ENCODE measurements around the gene CRELD2.

The CRELD2 gene

GRCh38 chr22:49917974-49918910, at the start of gene CRELD2, which contains the start of gene ALG12:
TSS of gene CRELD2 (plus strand) at chr22:49918634. CDS start at chr22:49918770, 136 bp downstream.
TSS of gene ALG12 (minus strand) at chr22:49918438. CDS start at chr22:49913765, 4,673 bp downstream.
- DNase-seq (ENCODE audit: low read depth), result peak; percentile 94

GRCh38 chr22:49869086-49869830, 49.2 kb upstream of the CRELD2 start:
- no peak for DNase-seq (ENCODE audit: low read depth)

GRCh38 chr22:49869845-49870712, 48.4 kb upstream of the CRELD2 start:
- DNase-seq (ENCODE audit: low read depth), result no peak

GRCh38 chr22:49871482-49871881, 47.0 kb upstream of the CRELD2 start:
- DNase-seq (ENCODE audit: low read depth), result no peak

- no peak for DNase-seq (ENCODE audit: low read depth)
Measured at GRCh38 chr22:49872347-49872746, 46.1 kb upstream of the CRELD2 start.

GRCh38 chr22:49873228-49873940, 45.0 kb upstream of the CRELD2 start:
- no peak for DNase-seq (ENCODE audit: low read depth)

GRCh38 chr22:49877642-49878041, 40.8 kb upstream of the CRELD2 start:
- no peak for DNase-seq (ENCODE audit: low read depth)

GRCh38 chr22:49878206-49878605, 40.2 kb upstream of the CRELD2 start:
- DNase-seq (ENCODE audit: low read depth), result no peak

GRCh38 chr22:49879871-49880270, 38.6 kb upstream of the CRELD2 start:
- DNase-seq (ENCODE audit: low read depth), result no peak

GRCh38 chr22:49880281-49880680, 38.2 kb upstream of the CRELD2 start:
- DNase-seq (ENCODE audit: low read depth), result no peak

GRCh38 chr22:49881856-49882255, 36.6 kb upstream of the CRELD2 start:
- DNase-seq (ENCODE audit: low read depth), result no peak

- no peak for DNase-seq (ENCODE audit: low read depth)
Measured at GRCh38 chr22:49882519-49883293, 35.7 kb upstream of the CRELD2 start.

- no peak for DNase-seq (ENCODE audit: low read depth)
Measured at GRCh38 chr22:49883294-49883640, 35.2 kb upstream of the CRELD2 start.

- DNase-seq (ENCODE audit: low read depth), result no peak
Measured at GRCh38 chr22:49884075-49884474, 34.4 kb upstream of the CRELD2 start.

- DNase-seq (ENCODE audit: low read depth), result no peak
Measured at GRCh38 chr22:49884503-49885260, 33.8 kb upstream of the CRELD2 start.

- DNase-seq (ENCODE audit: low read depth), result no peak
Measured at GRCh38 chr22:49885281-49885680, 33.2 kb upstream of the CRELD2 start.

GRCh38 chr22:49885881-49886280, 32.6 kb upstream of the CRELD2 start:
- no peak for DNase-seq (ENCODE audit: low read depth)

GRCh38 chr22:49886346-49887063, 31.9 kb upstream of the CRELD2 start:
- DNase-seq (ENCODE audit: low read depth), result no peak

GRCh38 chr22:49887064-49887451, 31.4 kb upstream of the CRELD2 start:
- DNase-seq (ENCODE audit: low read depth), result no peak
